Epithelial cell of proximal tubule (primary cell): ENCODE measurements around the gene TOM1. TPM values are rescaled to one million over a fixed set of nuclear protein-coding genes. Genes with fewer than 3 reads are reported as not detected.
A peak's percentile ranks its signal among the peaks of the same experiment; 100 is the strongest.

ENCODE experiments used
- DNase-seq: peaks from one replicate; pipeline ENCODE4 v3.0.0-alpha.2; 2011; ENCODE audit warnings: low read depth
- H3K4me3 ChIP-seq: 2 replicates; pipeline ENCODE4 v1.5.1; 2011; ENCODE audit warnings: low read depth, mild to moderate bottlenecking, low read length
- CTCF ChIP-seq: conservative IDR thresholded peaks from 2 replicates; pipeline ENCODE4 v1.5.1; 2012; ENCODE audit warnings: low read depth, mild to moderate bottlenecking, low read length
- total RNA-seq: library from RNA; depleted of rRNA; stranded (reverse); fragments of >200 nt; gene quantifications from 2 replicates; pipeline ENCODE4 v1.2.3, GENCODE V29; 2015

TOM1 gene
- total RNA-seq, 1 donor from 2014 or later: 24.0 TPM

GRCh38 chr22:35335936-35336781, 36.5 kb downstream of the TOM1 start:
- DNase-seq: no peak
- TF ChIP-seq CTCF: no peak
- H3K4me3 ChIP-seq: no peak overlapping the region

- no peak overlapping the region for H3K4me3 ChIP-seq
- TF ChIP-seq CTCF: peak; percentile 32
- no peak for DNase-seq
These were observed 38.2 kb downstream of the TOM1 start for GRCh38 chr22:35337932-35338331.

GRCh38 chr22:35341090-35341874, 41.6 kb downstream of the TOM1 start:
- TF ChIP-seq CTCF: no peak
- no peak for DNase-seq
- no peak overlapping the region for H3K4me3 ChIP-seq

- no peak for DNase-seq
- TF ChIP-seq CTCF: no peak
- no peak overlapping the region for H3K4me3 ChIP-seq
These were observed 42.7 kb downstream of the TOM1 start for GRCh38 chr22:35342390-35342789.

GRCh38 chr22:35343664-35344550, 44.2 kb downstream of the TOM1 start:
- H3K4me3 ChIP-seq: no peak overlapping the region
- TF ChIP-seq CTCF: no peak
- DNase-seq: no peak

- no peak for DNase-seq
- TF ChIP-seq CTCF: no peak
- H3K4me3 ChIP-seq: no peak overlapping the region
These were observed 45.4 kb downstream of the TOM1 start for GRCh38 chr22:35344956-35345690.
